Measurements from ENCODE around the gene YPEL1. TPM values are rescaled to one million over a fixed set of nuclear protein-coding genes. Genes with fewer than 3 reads are reported as not detected.
"Not testable (repeated sequence)": the region's sequence is repeated elsewhere in the genome, so short reads cannot be mapped to it uniquely, and the experiment has no call there.

YPEL1 gene
- total RNA-seq, 2 experiments from 2014 or later: 18.2 to 18.8 TPM

DNA sequence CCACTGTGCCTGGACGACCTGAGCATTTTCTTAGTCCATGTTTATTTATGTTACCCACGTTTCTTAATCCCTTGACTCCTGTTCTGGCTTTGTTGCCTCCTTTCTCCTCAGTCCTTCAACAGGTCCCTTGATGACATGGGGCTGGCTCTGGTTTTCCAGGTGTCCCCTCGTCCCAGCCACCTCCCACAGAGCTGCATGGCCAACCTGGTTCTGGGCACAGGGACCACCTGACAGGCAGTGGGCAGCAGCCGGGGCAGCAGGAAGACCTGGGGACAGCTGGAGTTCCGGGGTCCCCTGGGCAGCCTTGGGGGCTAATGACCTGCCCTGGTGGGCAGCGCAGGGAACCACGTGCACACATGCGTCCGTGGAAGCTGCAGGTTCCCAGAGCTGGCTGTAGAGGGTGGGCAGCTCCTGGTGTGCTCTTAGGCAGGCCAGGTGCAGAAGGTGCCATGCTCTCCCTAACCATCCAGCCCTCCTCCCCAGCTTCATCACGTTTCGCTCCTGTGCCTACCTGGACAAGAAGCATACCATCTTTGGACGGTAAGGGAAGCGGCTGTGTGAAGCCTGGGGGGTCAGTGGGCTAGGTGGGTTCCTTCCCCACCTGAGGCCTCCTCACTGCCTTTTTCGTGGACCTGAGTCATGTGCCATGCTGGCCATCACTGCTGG lies 42.1 kb downstream of the YPEL1 start:
- ChIA-PET CTCF (ENCODE audit: unreplicated experiment) (no interaction called here), POLR2A (no interaction called here)
- Histone ChIP-seq H3K4me2 (ENCODE audit: low read length) (no peak overlapping the region), H3K9me2 (ENCODE audit: insufficient read depth, low read length) (no peaks in the 10 kb centered on the region), H4K20me1 (ENCODE audit: insufficient read depth, low read length) (no peaks in the 10 kb centered on the region), H3K4me3 (ENCODE audit: low read depth, low read length, poor library complexity, severe bottlenecking) (no peak overlapping the region), H3K4me1 (ENCODE audit: insufficient read depth, low read length, poor library complexity, severe bottlenecking) (no peaks in the 10 kb centered on the region), H3K79me2 (ENCODE audit: insufficient read depth, low read depth, low read length) (no peaks in the 10 kb centered on the region), H2AFZ (ENCODE audit: low read length) (no peak overlapping the region), H3K27ac (ENCODE audit: low read depth, low read length, poor library complexity, severe bottlenecking) (no peak overlapping the region), H3K36me3 (ENCODE audit: insufficient read depth, low read length) (peaks cover 84% of the 10 kb centered on the region), H3K9me3 (ENCODE audit: low read length) (no peaks in the 10 kb centered on the region)
- TF ChIP-seq EZH2phosphoT487 (IDR thresholded peaks at IDR 0.05; ENCODE audit: borderline replicate concordance, low read depth, low read length): no peak
- TF ChIP-seq CTCF (conservative IDR thresholded peaks at IDR 0.05; ENCODE audit: low read length): no peak
- no TSS peak for BruUV-seq (replicated peaks)
- no peak for DNase-seq (ENCODE audit: low spot score)
- intact Hi-C loops (cut with micrococcal nuclease; ENCODE audit: unreplicated experiment): no loop called here

DNA sequence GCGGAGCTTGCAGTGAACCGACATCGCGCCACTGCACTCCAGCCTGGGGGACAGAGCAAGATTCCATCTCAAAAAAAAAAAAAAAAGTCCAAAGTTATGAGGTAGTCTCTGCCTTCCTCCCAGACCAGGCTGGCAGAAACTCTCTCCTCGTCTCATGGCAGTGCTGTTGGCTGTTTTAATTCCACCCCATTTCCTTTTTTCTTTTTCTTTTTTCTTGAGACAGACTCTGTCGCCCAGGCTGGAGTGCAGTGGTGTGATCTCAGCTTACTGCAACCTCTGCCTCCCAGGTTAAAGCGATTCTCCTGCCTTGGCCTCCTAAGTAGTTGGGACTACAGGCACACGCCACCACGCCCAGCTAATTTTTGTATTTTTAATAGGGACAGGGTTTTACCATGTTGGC lies 42.7 kb downstream of the YPEL1 start:
- H3K79me2 ChIP-seq (ENCODE audit: insufficient read depth, low read depth, low read length); H3K4me1 ChIP-seq (ENCODE audit: insufficient read depth, low read length, poor library complexity, severe bottlenecking); H3K4me3 ChIP-seq (ENCODE audit: low read depth, low read length, poor library complexity, severe bottlenecking); BruUV-seq (replicated peaks); CTCF ChIA-PET (ENCODE audit: unreplicated experiment); H2AFZ ChIP-seq (ENCODE audit: low read length); H3K9me2 ChIP-seq (ENCODE audit: insufficient read depth, low read length); H3K9me3 ChIP-seq (ENCODE audit: low read length); H4K20me1 ChIP-seq (ENCODE audit: insufficient read depth, low read length); H3K27ac ChIP-seq (ENCODE audit: low read depth, low read length, poor library complexity, severe bottlenecking); intact Hi-C loops (cut with micrococcal nuclease; ENCODE audit: unreplicated experiment); H3K4me2 ChIP-seq (ENCODE audit: low read length); DNase-seq (ENCODE audit: low spot score): not testable (repeated sequence)
- POLR2A ChIA-PET: interaction anchor here (0.7 kb wide), 1 partner anchor 227 kb away, joined by 3 read pairs; no protein-coding TSS in a partner anchor
- H3K36me3 ChIP-seq (ENCODE audit: insufficient read depth, low read length): peaks cover 82% of the 10 kb centered on the region

- Histone ChIP-seq H3K36me3 (ENCODE audit: insufficient read depth, low read length) (peaks cover 82% of the 10 kb centered on the region), H4K20me1 (ENCODE audit: insufficient read depth, low read length) (no peaks in the 10 kb centered on the region), H3K9me3 (ENCODE audit: low read length) (no peaks in the 10 kb centered on the region), H3K9me2 (ENCODE audit: insufficient read depth, low read length) (no peaks in the 10 kb centered on the region), H3K27ac (ENCODE audit: low read depth, low read length, poor library complexity, severe bottlenecking) (no peak overlapping the region), H3K4me3 (ENCODE audit: low read depth, low read length, poor library complexity, severe bottlenecking) (no peak overlapping the region), H3K79me2 (ENCODE audit: insufficient read depth, low read depth, low read length) (no peaks in the 10 kb centered on the region), H3K4me2 (ENCODE audit: low read length) (no peak overlapping the region), H3K4me1 (ENCODE audit: insufficient read depth, low read length, poor library complexity, severe bottlenecking) (no peaks in the 10 kb centered on the region), H2AFZ (ENCODE audit: low read length) (no peak overlapping the region)
- ChIA-PET CTCF (ENCODE audit: unreplicated experiment) (no interaction called here), POLR2A (interaction anchor here (0.6 kb wide), 2 partner anchors 43 to 1199 kb away, joined by 3 to 7 read pairs; no protein-coding TSS in a partner anchor)
- TF ChIP-seq CTCF (conservative IDR thresholded peaks at IDR 0.05; ENCODE audit: low read length) (no peak), EZH2phosphoT487 (IDR thresholded peaks at IDR 0.05; ENCODE audit: borderline replicate concordance, low read depth, low read length) (no peak)
- no peak for DNase-seq (ENCODE audit: low spot score)
- intact Hi-C loops (cut with micrococcal nuclease; ENCODE audit: unreplicated experiment): no loop called here
- no TSS peak for BruUV-seq (replicated peaks)
Observed at GRCh38 chr22:21691816-21692215, 43.8 kb downstream of the YPEL1 start.
